Measurements from ENCODE around the gene KCNK5.

Gene KCNK5

DNA sequence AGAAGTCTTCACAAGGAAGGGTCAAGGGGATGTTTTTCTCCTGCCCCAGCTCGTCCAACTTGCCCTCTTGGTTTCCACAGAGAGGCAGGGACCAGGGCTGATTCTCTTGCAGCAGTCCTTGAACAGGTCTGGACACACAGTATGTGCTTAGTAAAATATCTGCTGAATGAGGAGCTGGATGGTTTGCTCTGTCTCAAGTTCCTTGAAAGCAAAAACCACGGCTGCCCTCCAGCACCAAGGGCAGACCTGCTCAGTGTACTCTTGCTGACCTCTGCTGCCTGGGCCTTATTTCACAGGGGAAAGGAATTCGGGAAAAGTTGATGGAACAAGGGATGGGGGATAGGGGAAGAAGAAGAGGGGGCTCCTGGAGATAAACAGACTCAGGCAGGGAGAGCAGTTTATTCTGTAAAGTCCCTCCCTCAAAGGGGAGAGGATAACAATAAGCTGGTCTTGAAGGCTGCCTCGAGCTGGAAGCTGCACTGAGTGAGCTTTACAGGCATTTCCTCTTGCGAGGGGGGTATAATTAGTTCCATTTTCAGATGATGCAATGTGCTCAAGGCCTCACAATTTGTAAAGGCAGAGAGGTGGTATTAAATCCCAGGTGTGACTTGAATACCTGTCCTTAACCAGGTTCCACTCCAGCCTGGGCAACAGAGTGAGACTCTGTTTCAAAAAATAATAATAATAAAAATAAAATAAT, 10.3 kb downstream of the KCNK5 start:
- no peaks in the 10 kb centered on the region for H3K36me3 ChIP-seq
- no peaks in the 10 kb centered on the region for H3K27me3 ChIP-seq
- TF ChIP-seq Cebpa-rat (IDR thresholded peaks at IDR 0.05), result no peak
- H3K4me1 ChIP-seq, result peaks cover 16% of the 10 kb centered on the region
- no peak overlapping the region for H3K4me2 ChIP-seq
- no peak overlapping the region for H3K27ac ChIP-seq
- no peaks in the 10 kb centered on the region for H3K9me3 ChIP-seq
- no peaks in the 10 kb centered on the region for H4K20me1 ChIP-seq
- no peak overlapping the region for H3K4me3 ChIP-seq
- no peak overlapping the region for H3K9ac ChIP-seq

- no peak for TF ChIP-seq Cebpa-rat (IDR thresholded peaks at IDR 0.05)
- Histone ChIP-seq H3K4me2 (no peak overlapping the region), H3K27me3 (no peaks in the 10 kb centered on the region), H3K9ac (no peak overlapping the region), H3K4me1 (peaks cover 11% of the 10 kb centered on the region), H3K27ac (no peak overlapping the region), H3K36me3 (no peaks in the 10 kb centered on the region), H4K20me1 (no peaks in the 10 kb centered on the region), H3K4me3 (no peak overlapping the region), H3K9me3 (no peaks in the 10 kb centered on the region)
Measured at GRCh38 chr6:39217177-39217864, 12.0 kb downstream of the KCNK5 start.

DNA sequence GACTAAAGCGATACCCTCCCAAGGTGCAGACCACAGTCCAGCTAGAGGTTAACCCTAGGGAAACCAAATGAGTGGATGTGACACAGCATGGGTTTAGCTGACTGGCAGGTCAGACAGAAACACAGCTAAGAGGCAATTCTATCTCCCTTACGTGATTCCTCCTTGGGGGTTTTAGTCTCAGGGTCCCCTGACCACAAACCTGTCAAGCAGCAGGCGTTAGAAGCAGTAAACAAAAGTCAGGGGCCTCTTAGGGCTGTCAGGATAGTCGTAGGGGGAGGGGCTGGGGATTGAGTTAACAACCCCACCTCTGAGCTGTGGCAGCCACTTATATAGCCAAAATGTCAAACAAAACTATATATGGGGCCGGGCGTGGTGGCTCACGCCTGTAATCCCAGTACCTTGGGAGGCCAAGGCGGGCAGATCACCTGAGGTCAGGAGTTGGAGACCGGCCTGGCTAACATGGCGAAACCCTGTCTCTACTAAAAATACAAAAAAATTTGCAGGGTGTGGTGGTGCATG, 13.6 kb downstream of the KCNK5 start:
- Histone ChIP-seq H3K36me3 (no peaks in the 10 kb centered on the region), H3K27me3 (no peaks in the 10 kb centered on the region), H3K4me2 (no peak overlapping the region), H3K9ac (no peak overlapping the region), H3K4me3 (no peak overlapping the region), H3K9me3 (no peaks in the 10 kb centered on the region), H3K4me1 (peaks cover 18% of the 10 kb centered on the region), H3K27ac (no peak overlapping the region), H4K20me1 (no peaks in the 10 kb centered on the region)
- no peak for TF ChIP-seq Cebpa-rat (IDR thresholded peaks at IDR 0.05)

- Histone ChIP-seq H3K27ac (no peak overlapping the region), H3K4me1 (peaks cover 24% of the 10 kb centered on the region)
Measured at GRCh38 chr6:39214846-39215639, 14.2 kb downstream of the KCNK5 start.

GRCh38 chr6:39214120-39214813, 15.0 kb downstream of the KCNK5 start:
- Histone ChIP-seq H3K4me1 (peaks cover 32% of the 10 kb centered on the region), H3K9ac (no peak overlapping the region), H3K27ac (no peak overlapping the region), H4K20me1 (no peaks in the 10 kb centered on the region), H3K4me2 (no peak overlapping the region), H3K36me3 (no peaks in the 10 kb centered on the region), H3K4me3 (no peak overlapping the region), H3K27me3 (no peaks in the 10 kb centered on the region), H3K9me3 (no peaks in the 10 kb centered on the region)
- no peak for TF ChIP-seq Cebpa-rat (IDR thresholded peaks at IDR 0.05)

More at GRCh38 chr6:39214846-39215639, 14.2 kb downstream of the KCNK5 start:
- no peaks in the 10 kb centered on the region for H3K9me3 ChIP-seq
- no peaks in the 10 kb centered on the region for H3K36me3 ChIP-seq
- H3K4me2 ChIP-seq, result no peak overlapping the region
- H4K20me1 ChIP-seq, result no peaks in the 10 kb centered on the region
- H3K4me3 ChIP-seq, result no peak overlapping the region
- no peak overlapping the region for H3K9ac ChIP-seq
- H3K27me3 ChIP-seq, result no peaks in the 10 kb centered on the region
- no peak for TF ChIP-seq Cebpa-rat (IDR thresholded peaks at IDR 0.05)

DNA sequence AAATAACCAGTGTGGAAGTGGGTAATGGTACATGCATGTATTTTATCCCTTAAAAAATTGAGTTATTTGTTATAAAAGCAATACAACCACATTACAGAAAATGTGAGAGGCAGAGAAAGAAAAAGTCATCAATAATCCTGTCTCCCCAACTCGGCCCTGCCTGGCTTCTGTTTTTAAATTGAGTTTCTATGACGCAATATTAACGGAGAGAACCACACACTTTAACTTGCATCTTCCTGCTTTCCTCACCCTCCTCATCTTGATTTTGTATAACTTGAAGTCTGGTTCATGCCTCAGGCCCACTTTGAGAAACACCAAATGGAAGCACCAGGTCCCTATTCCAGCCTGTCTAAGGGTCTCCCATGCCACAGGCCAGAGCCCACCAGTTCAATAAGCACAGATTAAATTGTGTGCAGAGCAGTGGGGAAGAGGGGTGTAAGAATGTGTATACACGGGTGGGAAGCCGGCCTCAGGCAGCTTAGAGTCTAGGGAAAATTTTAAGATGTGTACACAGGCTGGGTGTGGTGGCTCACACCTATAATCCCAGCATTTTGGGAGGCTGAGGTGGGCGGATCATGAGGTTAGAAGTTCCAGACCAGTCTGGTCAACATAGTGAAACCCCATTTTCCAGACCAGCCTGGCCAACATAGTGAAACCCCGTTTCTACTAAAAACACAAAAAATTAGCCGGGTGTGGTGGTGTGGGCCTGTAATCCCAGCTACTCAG, 15.9 kb downstream of the KCNK5 start:
- no peak overlapping the region for H3K4me3 ChIP-seq
- TF ChIP-seq Cebpa-rat (IDR thresholded peaks at IDR 0.05), result peak; percentile 55; the same call in 1 of the 2 replicates
- no peak overlapping the region for H3K4me2 ChIP-seq
- no peak overlapping the region for H3K9ac ChIP-seq
- H3K4me1 ChIP-seq, result peaks cover 36% of the 10 kb centered on the region
- no peaks in the 10 kb centered on the region for H4K20me1 ChIP-seq
- no peaks in the 10 kb centered on the region for H3K27me3 ChIP-seq
- no peaks in the 10 kb centered on the region for H3K36me3 ChIP-seq
- H3K9me3 ChIP-seq, result no peaks in the 10 kb centered on the region
- no peak overlapping the region for H3K27ac ChIP-seq

GRCh38 chr6:39211183-39211582, 18.1 kb downstream of the KCNK5 start:
- Histone ChIP-seq H3K4me2 (peak overlapping the region; percentile 60), H3K27me3 (no peaks in the 10 kb centered on the region), H4K20me1 (no peaks in the 10 kb centered on the region), H3K27ac (no peak overlapping the region), H3K4me1 (peaks cover 36% of the 10 kb centered on the region), H3K36me3 (no peaks in the 10 kb centered on the region), H3K4me3 (no peak overlapping the region), H3K9me3 (no peaks in the 10 kb centered on the region), H3K9ac (no peak overlapping the region)
- no peak for TF ChIP-seq Cebpa-rat (IDR thresholded peaks at IDR 0.05)

DNA sequence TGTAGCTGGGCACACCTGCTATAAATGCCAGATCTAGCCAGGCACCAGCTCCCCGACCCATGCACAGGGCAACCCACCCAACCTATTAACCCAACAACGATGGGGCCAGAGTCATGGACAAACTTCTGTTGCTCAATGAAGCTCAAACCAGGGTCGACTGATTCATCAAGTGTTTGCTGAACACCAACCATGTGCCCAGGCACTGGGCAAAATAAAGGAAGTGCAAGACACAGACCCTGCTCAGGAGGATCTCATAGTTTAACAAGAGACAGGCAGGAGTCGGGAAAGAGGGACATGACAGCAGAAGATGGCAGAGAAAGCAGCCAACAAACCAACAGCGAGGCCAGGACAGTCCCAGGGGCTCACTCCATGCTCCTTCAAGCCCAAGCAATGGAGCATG, 18.8 kb downstream of the KCNK5 start:
- no peaks in the 10 kb centered on the region for H3K36me3 ChIP-seq
- no peak for TF ChIP-seq Cebpa-rat (IDR thresholded peaks at IDR 0.05)
- H3K27me3 ChIP-seq, result no peaks in the 10 kb centered on the region
- H3K4me1 ChIP-seq, result peaks cover 31% of the 10 kb centered on the region
- no peaks in the 10 kb centered on the region for H3K9me3 ChIP-seq
- peak overlapping the region; percentile 60 for H3K4me2 ChIP-seq
- no peak overlapping the region for H3K4me3 ChIP-seq
- H4K20me1 ChIP-seq, result no peaks in the 10 kb centered on the region
- H3K27ac ChIP-seq, result no peak overlapping the region
- H3K9ac ChIP-seq, result no peak overlapping the region

- no peaks in the 10 kb centered on the region for H3K36me3 ChIP-seq
- H3K4me3 ChIP-seq, result no peak overlapping the region
- H3K27ac ChIP-seq, result no peak overlapping the region
- no peaks in the 10 kb centered on the region for H3K9me3 ChIP-seq
- no peak overlapping the region for H3K9ac ChIP-seq
- H3K4me2 ChIP-seq, result peak overlapping the region; percentile 60
- H4K20me1 ChIP-seq, result no peaks in the 10 kb centered on the region
- TF ChIP-seq Cebpa-rat (IDR thresholded peaks at IDR 0.05), result no peak
- peaks cover 25% of the 10 kb centered on the region for H3K4me1 ChIP-seq
- no peaks in the 10 kb centered on the region for H3K27me3 ChIP-seq
Measured at GRCh38 chr6:39209911-39210310, 19.4 kb downstream of the KCNK5 start.

Measured in BLaER1 (cell line).